HL-60/S4 (cell line): ENCODE measurements around the gene BPI.
"Not testable (repeated sequence)": the region's sequence is repeated elsewhere in the genome, so short reads cannot be mapped to it uniquely, and the experiment has no call there.

ENCODE experiments used
- in situ Hi-C: fragments of 300-500 bp; cut with MboI; formaldehyde crosslinking; loops from 2 replicates; pipeline ENCODE4 v1.14.3; 2022; ENCODE audit warnings: low sequenced_read_pairs

BPI gene

DNA sequence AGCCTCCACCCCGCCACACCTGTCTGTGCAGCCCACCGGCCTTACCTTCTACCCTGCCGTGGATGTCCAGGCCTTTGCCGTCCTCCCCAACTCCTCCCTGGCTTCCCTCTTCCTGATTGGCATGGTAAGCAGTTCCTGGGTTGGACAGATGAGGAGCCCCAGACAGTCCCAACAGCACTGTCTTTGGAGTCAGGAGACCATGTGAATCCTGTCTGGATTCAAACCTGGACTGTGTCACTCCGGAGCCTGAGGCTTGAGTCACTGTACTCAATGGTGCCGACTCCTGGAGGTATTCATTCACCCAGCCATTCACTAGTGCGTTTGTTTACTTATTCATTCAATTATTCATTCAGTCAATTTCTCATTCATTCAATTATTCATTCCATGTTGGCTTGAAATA, 22.4 kb downstream of the BPI start:
- in situ Hi-C loops: no loop called here

- in situ Hi-C loops: no loop called here
Observed at GRCh38 chr20:38330638-38331037, 26.7 kb downstream of the BPI start.

- in situ Hi-C loops: no loop called here
Observed at GRCh38 chr20:38331245-38331644, 27.3 kb downstream of the BPI start.

DNA sequence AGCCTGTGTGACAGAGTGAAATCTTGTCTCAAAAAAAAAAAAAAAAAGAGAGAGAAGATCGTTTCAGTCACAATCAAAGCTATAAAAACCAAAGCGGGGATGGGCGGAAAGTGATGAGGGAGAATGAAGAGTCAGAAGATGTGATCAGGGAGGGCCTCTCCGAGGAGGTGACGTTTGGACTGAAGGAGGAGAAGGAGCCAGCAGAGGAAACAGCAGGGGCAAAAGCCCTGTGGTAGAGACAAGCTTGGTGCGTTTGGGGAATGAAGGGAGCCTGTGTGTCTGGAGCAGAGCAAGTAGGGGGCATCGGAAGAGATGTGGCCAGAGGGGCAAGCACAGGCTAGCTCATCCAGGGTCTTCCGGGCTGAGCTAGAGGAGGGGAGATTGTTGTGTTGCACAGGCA, 27.9 kb downstream of the BPI start:
- in situ Hi-C loops: no loop called here

- in situ Hi-C loops: no loop called here
Observed at GRCh38 chr20:38334016-38334415, 30.1 kb downstream of the BPI start.

GRCh38 chr20:38336726-38337125, 32.8 kb downstream of the BPI start:
- in situ Hi-C loops: no loop called here

- in situ Hi-C loops: no loop called here
Observed at GRCh38 chr20:38337561-38338140, 33.7 kb downstream of the BPI start.

GRCh38 chr20:38338849-38339520, 35.0 kb downstream of the BPI start:
- in situ Hi-C loops: no loop called here

GRCh38 chr20:38339521-38339896, 35.6 kb downstream of the BPI start:
- in situ Hi-C loops: not testable (repeated sequence)

GRCh38 chr20:38339997-38340396, 36.0 kb downstream of the BPI start:
- in situ Hi-C loops: no loop called here

DNA sequence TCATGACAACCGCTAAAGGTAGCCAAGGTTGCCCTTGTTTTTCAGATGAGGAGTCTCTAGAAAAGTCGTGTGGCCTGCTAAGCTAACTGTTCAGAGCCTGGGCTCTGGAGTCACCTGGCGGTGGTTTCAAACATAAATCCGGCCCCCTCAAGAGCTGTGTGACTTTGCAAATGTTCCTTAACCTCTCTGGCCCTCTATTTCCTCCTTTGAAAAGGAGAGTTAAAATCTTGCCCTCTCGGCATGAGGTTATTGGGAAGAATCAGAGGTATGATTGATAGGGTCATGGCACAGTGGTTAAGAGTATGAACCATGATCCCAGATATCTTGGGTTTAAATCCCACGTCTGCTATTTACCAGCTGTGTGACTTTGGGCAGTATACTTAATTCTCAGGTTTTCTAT, 36.7 kb downstream of the BPI start:
- in situ Hi-C loops: no loop called here

- in situ Hi-C loops: no loop called here
Observed at GRCh38 chr20:38342216-38342615, 38.3 kb downstream of the BPI start.

- in situ Hi-C loops: no loop called here
Observed at GRCh38 chr20:38342713-38343310, 38.9 kb downstream of the BPI start.

DNA sequence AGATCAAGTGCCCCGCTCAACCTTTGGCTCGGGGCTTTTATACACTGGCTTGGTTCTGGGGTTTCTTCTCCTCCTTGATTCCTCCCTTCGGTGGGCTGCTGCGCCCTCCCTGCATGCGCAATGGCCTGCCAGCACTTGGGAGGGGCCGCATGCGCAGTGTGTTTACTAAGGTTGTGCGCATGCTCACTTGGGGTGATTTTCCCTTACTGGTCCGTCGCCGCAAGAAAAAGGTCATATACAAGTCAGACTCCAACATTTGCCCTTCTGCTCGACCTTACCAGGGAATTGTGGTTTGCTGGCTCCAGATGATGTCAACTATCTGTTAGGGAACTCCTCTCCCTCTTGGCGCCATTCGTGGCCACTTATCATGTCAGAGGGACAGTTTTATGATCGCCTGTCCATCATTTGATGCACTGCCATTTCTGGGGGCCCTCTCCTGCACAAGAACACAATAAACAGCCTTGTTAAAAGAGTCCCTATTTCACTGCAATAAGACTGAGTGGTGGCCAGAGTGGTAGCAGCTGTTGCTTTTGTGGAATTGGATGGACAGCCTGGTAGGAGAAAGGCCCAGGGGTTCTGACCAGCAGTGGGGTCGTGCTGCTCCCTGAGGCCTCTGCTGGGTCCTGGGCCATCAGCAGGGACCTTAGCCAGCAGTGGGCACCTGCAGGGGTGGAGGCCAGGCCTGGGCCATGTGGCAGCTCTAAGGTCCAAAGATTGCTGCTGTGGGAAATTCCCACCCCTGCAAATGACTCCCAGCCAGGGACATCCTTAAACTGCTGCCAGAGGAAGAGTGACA, 39.6 kb downstream of the BPI start:
- in situ Hi-C loops: no loop called here

DNA sequence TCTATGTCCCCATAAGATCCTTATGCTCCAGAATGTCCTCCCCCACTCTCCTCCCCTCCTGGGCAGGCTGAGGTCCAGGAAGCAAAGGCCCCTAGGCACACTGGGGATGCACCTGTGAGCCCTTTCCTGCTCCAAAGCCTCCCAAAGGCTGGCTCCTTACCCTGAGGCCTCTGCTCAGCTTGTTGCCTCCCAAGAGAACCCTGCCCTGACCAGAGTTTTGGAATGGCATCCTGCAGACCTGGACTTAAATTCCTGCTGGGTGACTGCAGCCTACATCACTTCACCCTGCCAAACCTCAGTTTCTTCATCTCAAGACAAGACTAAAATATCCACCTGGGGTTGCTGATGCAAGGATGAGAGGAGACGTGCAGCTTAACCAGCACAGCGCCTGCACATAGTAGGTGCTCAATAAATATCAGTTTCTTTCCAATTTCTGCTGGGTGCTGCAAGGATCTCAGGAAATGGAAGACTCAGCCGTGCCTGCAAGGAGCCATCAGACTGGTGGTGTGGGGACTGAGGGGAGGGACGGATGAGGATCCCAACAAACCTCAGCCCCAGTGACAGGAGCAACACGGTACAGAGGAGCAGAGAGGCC, 40.2 kb downstream of the BPI start:
- in situ Hi-C loops: no loop called here

DNA sequence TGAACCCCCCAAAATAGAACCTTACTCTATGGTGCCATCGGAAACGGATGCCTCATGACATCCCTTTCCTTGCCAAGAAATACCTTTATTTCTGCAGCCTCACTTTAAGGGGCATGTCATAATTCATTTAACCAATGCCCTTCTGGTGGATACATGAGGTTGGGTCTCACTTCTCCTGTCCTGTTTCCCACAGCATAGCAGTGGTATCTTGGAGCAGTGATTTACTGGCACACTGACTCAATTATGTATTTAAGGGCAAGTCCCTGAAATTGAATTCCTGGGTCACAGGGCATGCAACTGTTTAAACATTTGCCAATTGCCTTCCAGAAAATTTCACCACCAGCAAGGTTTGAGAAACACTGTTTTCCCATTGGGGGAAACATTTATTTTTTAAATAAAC, 41.7 kb downstream of the BPI start:
- in situ Hi-C loops: no loop called here

DNA sequence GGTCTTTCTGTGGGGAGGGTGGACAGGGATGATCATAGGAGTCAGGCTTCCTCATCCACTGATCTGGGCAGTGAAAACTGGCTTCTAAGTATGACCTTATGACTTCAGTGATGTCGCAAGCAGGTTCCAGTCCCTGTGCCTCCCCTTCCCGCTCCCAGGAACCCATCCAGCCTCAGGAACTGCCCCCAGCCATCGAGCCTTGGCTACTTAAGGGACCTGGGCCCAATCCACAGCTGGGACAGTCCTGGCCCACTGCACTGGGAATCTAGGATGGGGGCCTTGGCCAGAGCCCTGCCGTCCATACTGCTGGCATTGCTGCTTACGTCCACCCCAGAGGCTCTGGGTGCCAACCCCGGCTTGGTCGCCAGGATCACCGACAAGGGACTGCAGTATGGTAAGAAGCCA, 42.3 kb downstream of the BPI start, which contains the start of gene LBP:
Gene LBP (plus strand): TSS at position 236 of the 405 bp plus-strand sequence. CDS start 35 bp downstream, at position 271.
- in situ Hi-C loops: no loop called here

DNA sequence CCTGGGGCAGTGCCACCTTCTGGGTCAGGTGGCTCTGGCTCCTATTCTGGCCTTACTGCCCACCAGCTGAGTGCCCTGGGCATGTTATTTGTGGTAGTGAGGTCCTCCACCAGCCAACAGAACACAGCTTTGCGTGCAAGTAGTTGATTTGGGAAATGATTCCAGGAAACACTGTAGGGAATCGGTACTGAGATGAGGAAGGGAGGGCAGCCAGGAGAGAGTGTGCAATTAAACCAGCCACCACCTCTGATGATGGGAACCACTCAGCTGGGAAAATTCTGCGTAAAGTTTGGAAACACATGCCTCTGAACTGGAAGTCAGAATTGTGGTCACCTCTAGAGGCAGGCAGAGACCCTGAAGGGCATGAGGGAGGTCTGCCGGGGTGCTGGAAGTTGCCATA, 42.8 kb downstream of the BPI start:
- in situ Hi-C loops: no loop called here

DNA sequence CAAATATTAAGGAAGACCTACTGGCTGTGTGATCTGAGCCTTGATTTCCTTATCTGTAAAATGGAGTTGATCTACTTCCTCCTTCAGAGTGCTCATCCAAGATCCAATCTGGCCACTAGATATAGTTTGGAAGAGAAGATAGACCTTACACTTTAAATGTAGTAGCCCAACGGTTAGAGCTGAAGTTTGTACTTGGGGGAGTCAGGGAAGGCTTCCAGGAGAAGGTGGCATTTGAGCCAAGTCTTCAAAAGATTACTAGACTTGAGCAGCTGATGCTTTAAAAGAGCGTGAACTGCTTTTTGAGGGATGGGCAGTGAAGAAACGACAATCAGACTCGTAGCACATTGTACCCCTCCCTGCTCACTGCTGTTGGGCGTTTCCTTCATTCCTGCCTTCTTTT, 45.9 kb downstream of the BPI start:
- in situ Hi-C loops: no loop called here

DNA sequence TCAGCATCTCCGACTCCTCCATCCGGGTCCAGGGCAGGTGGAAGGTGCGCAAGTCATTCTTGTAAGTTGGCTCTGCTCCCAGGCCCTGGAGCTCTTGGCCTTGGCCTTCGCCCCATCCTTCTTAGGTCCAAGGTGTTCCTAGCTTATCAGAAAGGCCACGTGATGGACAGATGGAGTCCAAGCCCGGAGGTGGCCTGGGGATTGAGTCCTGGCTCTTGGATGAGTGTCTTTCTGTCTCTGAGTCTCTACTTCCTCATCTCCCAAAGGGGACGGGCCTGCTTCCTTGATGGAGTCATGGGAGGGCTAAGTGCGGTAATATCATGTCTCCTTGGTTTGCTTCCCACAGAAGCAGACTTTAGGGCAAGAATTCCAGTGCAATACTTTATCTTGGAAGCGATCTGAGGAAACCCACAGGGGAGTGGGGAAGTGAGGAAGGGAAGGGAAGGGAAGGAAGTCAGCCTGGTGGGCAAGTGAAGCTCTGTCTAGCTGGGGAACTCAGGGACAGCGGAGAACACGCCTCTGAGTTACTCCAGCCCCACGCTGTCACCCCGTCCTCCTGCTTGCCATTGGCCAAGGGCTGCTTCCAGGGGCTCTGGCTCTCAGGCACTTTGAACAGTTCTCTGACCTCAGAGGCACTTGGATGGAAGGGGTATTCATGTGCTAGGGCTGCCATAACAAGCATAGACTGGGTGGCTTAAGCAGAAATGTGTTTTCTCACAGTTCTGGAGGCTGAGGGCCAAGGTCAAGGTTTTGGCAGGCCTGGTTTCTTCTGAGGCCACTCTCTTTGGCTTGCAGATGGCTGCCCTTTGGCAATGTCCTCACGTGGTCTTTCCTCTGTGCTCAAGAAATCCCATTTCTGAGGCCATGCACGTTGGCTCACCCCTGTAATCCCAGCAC, 47.2 kb downstream of the BPI start:
- in situ Hi-C loops: no loop called here
